G401 (cell line): ENCODE results near the gene GALK1. TPM values are rescaled to one million over a fixed set of nuclear protein-coding genes. Genes with fewer than 3 reads are reported as not detected.

Source experiments
- total RNA-seq: library from RNA; depleted of rRNA; stranded (reverse); fragments of >200 nt; shearing (Covaris generic); gene quantifications from 2 replicates; pipeline ENCODE4 v1.2.3, GENCODE V29; 2014; rRNA removed

GALK1 gene
- total RNA-seq, 1 experiment from 2014 or later, result 68.3 TPM

Other genes with a start within 250 kb of the GALK1 start
- gene CASKIN2, start 249.7 kb downstream of the GALK1 start, total RNA-seq, result 11.6 and 11.8 TPM in 2 replicates
- 47.2 and 56.3 TPM in 2 replicates for gene TSEN54, start 248.7 kb downstream of the GALK1 start, total RNA-seq
- gene LLGL2, start 239.5 kb downstream of the GALK1 start, total RNA-seq, result 28.9 and 37.8 TPM in 2 replicates
- 0.18 and 3.9 TPM in 2 replicates for gene MYO15B, start 177.4 kb downstream of the GALK1 start, total RNA-seq
- not detected in 2 replicates for gene SMIM5, start 131.8 kb downstream of the GALK1 start, total RNA-seq
- gene RECQL5, start 98.0 kb downstream of the GALK1 start, total RNA-seq, result 16.7 and 40.0 TPM in 2 replicates
- gene SAP30BP, start 97.9 kb downstream of the GALK1 start, total RNA-seq, result 94.1 and 162 TPM in 2 replicates
- 0.06 TPM in 1 of 2 replicates, not detected in the other for gene ITGB4, start 43.7 kb downstream of the GALK1 start, total RNA-seq
- gene UNK, start 19.6 kb upstream of the GALK1 start, total RNA-seq, result 19.1 and 19.6 TPM in 2 replicates
- gene UNC13D, start 79.2 kb upstream of the GALK1 start, total RNA-seq, result 2.8 and 6.0 TPM in 2 replicates
- gene WBP2, start 90.1 kb upstream of the GALK1 start, total RNA-seq, result 18.6 and 18.7 TPM in 2 replicates
- 2.1 and 2.7 TPM in 2 replicates for gene TRIM47, start 113.4 kb upstream of the GALK1 start, total RNA-seq
- gene TRIM65, start 131.8 kb upstream of the GALK1 start, total RNA-seq, result 37.5 and 41.7 TPM in 2 replicates
- gene MRPL38, start 139.7 kb upstream of the GALK1 start, total RNA-seq, result 102 and 134 TPM in 2 replicates
- gene FBF1, start 175.8 kb upstream of the GALK1 start, total RNA-seq, result 10.4 and 21.6 TPM in 2 replicates
- gene ACOX1, start 214.0 kb upstream of the GALK1 start, total RNA-seq, result 27.7 and 32.2 TPM in 2 replicates
- 31.4 and 39.4 TPM in 2 replicates for gene TEN1, start 214.0 kb upstream of the GALK1 start, total RNA-seq
- gene CDK3, start 235.7 kb upstream of the GALK1 start, total RNA-seq, result 0.68 and 2.5 TPM in 2 replicates